NCI-H187 treated with DMSO at 0.1 percent for 48 hours (cell line): ENCODE measurements around the gene HACD2.
A peak's percentile ranks its signal among the peaks of the same experiment; 100 is the strongest.
"Not testable (repeated sequence)": the region's sequence is repeated elsewhere in the genome, so short reads cannot be mapped to it uniquely, and the experiment has no call there.

Experiments used
- DNase-seq: peaks from one replicate; lab custom pipeline; 2025; lab: John Stamatoyannopoulos, UW

HACD2 gene

DNA sequence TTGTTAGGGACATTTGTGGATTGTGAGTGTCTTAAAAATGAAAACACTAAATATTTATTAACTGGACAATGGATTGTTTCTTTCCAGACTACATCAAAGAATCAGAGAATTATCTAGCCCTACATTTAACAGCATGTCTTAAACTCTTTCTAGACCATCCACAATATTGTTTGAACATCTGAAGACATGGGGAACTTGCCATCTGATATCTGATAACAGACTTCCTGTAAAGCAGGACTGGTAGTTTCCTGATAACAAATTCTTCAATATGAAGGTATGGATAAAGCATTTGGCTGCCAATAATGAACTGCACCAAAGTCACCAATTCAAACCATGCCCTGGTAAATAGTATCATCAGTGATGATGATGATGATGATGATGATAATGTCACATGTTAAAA, 26.2 kb upstream of the HACD2 start:
- no peak for DNase-seq

DNA sequence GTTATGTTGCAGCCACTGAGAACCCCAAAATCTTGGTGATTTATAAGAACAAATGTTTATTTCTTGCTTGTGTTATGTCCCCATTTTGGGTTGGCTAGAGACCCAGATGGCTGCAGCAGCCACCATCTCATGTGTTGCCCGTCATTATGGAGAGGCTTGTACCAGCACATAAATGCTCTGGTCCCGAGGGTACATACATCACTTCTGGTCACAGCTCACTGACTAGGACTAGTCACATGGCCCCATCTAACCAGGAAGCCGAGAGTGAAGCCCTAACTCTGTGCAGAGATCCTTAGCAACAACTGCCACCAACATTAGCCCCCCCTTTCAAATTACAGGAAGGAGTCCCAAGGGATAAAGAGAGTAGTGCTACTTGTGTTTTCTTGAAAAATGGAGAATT, 25.5 kb upstream of the HACD2 start:
- DNase-seq: peak; percentile 90

DNA sequence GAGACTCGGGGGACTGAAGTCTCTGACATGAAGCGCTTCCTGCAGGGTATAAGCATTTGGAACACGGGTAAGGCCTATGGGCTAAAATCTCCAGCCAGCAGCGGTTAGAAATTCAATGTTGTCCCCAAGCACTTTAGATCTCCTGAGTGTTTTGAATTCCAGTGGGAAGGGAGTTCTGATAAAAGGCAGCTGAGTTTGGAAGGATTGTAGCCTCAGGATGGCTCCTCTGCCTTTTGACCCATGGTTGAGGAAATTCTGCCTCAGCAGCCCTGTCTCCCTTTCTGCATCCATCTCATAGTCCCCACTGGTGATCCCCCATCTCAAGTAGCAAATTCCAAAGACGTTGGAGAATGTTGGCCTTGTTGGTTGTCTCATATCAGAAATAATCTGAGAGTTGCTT, 24.2 kb upstream of the HACD2 start:
- no peak for DNase-seq

DNA sequence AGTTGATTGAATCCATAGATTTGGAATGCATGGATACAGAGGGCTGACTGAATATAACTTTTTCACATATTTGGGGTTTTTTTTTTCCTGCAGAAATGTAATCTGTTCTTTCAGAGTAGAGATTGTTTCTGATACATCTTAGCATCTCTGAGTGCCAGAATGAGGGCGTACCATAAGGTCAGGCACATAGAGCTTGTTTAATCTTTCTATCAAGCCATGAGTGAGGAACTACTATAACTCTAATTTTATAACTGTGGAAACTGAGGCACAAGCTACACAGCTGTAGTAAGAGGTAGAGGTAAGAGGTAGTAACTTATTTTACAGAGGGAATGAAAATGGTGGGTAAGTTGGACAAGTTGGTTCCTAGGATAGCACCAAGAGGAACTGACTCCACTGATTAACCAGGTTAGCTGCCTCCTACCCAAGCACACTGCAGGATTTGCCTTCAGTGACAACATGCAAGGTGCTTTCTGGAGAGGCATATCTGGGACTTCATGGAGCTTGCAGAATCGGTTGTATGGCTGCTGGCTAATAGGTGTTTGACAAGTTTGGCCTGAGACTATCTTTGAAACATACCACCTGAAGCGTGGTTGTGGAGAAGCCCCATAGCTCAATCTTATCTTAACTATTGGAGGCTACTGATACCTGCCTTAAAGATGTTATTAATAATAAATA, 23.5 kb upstream of the HACD2 start:
- no peak for DNase-seq

DNA sequence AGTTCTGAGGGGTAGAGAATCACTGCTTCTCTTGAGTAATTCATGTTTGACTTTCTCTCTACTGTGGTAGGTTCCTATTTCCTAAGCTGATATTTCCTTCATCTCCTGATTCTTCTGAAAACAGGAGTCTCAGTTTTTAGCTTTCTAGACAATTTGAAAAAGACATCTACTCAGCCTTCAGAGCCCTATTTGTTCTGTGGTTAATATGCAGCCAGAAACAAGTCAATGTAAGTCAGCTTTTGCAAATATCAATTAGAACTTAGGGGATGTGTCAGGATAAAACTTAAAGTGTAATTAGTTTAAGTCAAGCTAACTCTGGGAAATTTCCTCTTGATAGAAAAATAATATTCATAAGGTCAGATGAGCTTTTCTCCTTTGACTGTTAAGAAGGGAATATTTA, 21.7 kb upstream of the HACD2 start:
- no peak for DNase-seq

DNA sequence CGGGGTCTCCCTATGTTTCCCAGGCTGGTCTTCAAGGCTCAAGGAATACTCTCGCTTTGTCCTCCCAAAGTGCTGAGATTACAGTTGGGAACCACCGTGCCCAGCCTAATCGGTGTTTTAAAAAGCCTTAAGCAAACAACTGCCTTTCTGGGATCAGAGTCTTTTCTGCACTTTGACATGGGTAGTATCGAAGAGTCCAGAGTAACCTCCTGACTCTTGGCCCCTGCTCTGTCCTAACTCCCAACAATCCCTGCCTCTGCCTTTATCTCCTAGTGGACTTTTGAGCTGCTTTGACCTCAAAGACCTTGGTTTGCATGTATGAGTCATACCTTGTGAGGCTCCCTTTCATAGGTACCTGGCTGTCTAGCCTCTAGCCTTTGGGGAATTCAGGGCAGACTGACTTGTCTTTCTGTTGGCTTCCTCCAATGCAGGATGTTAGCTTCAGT, 21.0 kb upstream of the HACD2 start:
- no peak for DNase-seq

DNA sequence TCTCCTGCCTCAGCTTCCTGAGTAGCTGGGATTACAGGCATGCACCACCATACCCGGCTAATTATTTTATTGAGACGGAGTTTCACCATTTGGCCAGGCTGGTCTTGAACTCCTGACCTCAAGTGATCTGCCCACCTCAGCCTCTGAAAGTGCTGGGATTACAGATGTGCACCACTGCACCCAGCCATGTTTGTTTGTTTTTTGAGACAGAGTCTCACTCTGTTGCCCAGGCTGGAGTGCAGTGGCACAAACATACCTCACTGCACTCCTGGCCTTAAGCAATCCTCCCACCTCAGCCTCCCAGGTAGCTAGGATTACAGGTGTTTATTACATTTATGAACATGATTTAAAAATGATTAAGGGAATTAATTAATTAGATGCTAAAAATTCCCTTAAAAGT, 18.3 kb upstream of the HACD2 start:
- not testable (repeated sequence) for DNase-seq

DNA sequence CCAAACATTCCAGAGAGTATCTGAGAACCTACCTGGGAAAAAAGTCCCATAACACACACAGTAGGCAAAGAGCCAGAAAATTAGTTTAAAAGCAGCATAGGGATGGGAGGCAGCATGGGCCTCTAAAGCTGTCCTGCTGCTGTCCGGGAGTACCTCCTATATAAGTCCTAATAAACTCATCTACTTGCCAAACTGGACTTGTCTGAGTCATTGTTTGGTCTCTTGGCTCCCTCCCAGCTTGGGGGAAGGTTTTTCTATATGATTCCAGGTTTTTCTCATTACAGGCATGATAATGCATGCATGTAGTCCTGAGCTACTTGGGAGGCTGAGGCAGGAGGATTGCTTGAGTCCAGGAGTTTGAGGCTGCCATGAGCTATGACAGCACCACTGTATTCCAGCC, 17.5 kb upstream of the HACD2 start:
- DNase-seq: no peak

DNA sequence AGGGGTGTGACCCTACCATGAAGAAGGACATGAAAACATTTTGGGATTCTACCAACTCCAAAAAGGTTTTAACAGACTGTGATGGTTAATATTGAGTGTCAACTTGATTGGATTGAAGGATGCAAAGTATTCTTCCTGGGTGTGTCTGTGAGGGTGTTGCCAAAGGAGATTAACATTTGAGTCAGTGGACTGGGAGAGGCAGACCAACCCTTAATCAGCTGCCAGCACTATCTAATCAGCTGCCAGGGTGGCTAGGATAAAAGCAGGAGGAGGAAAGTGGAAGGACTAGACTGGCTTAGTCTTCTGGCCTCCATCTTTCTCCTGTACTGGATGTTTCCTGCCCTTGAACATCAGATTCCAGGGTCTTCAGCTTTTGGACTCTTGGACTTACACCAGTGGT, 16.0 kb upstream of the HACD2 start:
- DNase-seq: not testable (repeated sequence)

DNA sequence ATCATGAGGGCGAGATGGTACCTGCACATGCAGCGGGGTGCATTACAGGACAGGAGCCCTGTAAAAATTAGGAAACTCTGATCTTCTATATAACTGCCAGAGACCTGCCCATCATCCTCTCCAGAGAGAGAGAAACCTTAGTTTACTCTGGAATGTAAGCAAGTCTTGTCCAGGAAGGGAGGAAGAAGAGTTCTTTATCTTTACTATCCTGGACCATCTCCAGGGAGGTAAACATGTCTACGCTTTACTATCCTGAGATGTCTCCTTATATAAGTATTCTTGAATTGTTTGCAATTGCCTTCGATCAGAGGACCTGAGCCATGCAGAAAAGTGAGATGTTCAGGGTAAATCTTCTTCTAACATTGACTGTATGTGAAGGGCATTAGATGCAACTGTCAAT, 12.7 kb upstream of the HACD2 start:
- DNase-seq: no peak

DNA sequence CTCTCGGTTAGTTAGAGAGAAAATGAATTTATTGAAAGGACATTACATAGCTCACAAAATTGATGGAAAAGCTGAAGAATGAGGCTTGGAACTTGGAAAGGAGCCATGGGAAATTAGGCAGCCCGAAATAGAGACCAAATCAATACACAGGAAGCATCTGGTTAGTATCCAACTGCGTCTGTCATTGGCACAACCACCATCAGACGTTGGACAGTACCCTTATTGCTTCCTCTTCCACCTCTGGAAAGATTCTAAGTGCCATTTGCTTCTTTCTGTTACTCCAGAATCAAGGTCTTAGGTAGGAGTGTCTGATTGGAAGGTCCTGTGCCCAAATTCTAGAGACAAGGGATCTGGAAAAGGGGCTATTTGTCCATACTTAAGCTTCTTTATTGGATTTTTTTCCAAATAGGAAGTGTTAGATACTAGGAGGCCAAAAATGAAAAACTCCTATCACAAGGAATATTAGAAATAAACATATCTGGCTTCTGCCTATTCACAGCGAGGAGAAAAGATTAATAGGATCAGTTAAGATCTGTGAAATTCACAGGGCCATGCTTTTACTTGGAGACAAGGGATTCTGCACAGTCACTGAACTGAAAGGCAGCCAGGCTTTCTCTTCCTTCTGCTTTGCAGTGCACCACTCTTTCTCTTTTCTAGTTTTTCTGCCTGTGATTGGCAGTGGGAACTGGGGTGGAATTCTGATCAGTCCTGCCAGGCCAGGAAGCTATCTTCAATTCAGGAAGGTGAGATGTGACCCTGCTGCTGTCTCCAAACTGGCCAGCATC, 10.7 kb upstream of the HACD2 start:
- DNase-seq: no peak

DNA sequence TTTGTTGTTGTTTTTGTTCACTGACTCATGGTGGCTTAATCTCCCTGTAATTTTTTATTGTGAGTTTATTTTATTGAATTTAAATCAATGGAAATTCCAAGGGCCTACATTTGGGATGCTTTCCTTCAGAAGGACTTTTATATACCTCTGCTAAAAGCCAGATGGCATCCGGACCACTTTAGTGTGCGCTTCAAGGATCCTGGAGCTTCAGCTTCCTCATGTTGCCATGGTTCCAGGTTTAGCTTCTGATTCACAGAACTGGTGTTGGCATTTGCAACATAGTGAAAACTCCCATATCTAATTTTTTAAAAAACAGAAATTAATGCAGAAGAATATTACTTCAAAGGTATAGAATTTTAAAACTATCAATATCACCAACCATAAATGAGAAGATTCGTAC, 8.5 kb upstream of the HACD2 start:
- DNase-seq: no peak

DNA sequence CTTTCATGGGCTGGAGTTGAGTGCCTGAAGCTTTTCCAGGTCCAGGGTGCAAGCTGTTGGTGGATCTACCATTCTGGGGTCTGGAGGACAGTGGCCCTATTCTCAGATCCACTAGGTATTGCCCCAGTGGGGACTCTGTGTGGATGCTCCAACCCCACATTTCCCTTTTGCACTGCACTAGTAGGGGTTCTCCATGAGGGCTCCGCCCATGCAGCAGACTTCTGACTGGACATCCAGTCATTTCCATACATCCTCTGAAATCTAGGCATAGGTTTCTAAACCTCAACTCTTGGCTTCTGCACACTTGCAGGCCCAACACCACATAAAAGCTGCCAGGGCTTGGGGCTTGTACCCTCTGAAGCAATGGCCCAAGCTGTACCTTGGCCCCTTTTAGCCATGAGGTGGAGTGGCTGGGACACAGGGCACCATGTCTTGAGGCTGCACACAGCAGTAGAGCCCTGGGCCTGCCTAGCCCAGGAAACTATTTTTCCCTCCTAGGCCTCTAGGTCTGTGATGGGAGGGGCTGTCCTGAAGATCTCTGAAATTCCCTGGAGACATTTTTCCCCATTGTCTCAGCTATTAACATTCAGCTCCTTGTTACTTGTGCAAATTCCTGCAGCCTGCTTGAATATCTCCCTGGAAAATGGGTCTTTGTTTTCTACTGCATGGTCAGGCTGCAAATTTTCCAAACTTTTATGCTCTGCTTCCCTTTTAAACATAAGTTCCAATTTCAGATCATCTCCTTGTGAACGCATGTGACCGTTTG, 6.0 kb upstream of the HACD2 start:
- no peak for DNase-seq

DNA sequence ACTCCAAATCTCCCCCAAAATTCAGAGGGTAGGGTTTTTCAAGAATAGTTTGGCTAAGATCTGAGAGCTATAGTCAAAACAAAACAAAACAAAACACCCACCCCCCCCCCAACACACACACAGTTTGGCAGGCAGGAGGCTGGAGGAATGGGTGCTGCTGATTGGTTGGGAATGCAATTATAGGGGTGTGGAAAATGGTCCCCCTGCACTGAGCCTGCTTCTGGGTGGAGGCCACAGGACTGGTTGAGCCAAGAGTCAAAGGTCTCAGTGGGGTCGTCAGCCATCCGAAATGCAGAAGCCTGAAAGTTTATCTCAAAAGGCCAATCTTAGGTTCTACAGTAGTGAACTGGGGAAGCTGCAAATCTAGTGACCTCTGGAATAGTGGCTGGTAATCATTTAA, 2.5 kb upstream of the HACD2 start:
- DNase-seq: no peak

DNA sequence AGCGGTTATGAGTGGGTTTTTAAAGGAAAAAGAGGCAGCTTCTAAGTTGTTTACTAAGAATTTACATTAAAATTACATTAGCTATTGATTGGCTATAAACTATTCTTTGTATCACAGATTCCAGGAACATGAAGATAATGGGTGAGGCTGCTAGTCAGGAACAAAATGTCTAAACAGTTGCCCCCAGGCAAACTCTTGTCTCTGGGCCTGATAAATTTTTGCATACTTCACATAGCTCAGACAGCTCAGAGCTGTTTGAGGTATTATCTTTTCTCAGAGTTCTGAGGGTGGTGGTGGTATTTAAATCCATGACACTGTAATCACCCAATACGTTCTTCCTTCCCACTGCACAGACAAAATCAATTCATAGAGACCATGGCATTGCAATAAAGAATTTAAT, 2.1 kb upstream of the HACD2 start:
- no peak for DNase-seq

DNA sequence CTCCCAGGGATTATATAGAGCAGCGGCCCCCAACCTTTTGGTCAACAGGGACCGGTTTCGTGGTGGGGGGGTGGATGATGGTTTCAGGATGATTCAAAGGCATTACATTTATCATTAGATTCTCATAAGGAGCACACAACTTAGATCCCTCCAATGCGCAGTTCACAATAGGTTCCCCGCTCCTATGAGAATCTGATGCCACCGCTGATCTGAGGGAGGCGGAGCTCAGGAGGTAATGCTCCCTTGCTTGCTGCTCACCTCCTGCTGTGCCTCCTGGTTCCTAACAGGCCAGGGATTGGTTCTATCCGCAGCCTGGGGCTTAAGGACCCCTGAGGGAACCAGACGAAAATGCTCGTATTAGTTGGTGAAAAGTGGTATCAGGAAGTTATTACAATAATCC, 1.3 kb upstream of the HACD2 start:
- DNase-seq: no peak

DNA sequence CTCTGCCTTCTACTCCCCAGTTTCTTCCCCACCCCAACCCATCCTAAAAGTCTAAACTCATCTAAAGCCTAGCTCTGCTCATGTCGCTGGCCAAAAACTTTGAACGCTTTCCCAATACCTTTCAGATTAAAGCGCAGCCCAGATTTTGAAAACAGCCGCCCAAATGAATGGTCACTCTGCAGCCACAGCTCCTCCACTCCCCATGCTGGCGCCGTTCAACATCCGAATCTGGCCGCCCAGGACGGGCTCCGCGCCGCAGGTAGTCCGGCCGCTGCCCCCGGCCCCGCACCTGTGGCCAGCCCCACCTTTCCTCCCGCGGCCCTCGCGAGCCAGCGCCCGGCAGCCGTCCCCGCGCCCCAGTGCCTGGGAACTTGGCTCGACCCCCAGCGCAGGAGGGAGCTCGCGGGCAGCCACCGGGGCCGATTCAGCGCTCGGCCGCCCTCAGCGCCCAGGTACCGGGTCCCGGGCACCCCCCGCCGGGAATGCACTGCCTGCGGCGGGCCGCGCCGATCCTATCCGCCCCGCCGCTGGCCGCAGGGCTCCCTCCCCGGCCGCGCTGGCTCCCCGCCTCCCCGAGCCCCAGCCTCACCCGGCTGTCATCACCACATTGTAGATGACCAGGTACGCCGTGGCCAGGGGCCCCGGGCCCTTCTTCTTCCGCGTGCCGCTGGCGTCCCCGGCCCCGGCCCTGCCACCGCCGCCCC, 417 bp downstream of the HACD2 start:
- DNase-seq: no peak

DNA sequence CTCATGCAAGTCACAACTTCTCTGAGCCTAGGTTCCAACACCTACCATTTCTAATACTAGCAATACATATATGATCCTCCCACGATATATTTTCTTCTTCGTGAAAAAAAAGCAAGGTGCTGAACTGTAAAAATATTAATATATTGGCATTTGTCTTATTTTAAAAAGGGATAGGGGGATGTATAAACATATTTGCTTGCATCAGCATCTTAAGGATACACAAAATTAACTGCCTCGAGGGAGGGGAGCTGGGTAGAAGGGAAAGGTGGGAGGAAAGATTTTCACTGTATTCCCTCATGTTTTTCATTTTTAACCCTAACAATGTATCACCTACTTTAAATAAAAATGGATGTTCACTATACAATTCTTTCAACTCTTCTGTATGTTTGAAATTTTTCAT, 1.3 kb downstream of the HACD2 start:
- DNase-seq: no peak

DNA sequence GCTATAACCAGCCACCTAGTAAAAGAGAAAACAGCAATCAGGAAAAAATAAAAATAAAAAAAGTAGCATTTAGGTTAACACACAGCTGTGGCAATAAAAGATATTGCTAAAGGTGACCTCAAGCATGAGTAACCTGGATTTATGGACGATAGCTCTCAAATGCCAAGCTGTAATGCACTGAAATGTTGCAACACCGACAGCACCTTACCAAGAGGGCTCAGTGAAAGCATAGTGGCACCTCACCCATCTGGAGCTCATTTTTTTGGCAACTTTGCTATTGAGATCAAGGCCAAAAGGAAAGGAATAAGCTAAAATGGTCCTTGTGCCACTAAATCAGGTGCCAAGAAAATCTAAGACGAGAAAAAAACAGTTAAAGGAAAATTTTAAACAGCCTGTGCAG, 2.5 kb downstream of the HACD2 start:
- DNase-seq: no peak

DNA sequence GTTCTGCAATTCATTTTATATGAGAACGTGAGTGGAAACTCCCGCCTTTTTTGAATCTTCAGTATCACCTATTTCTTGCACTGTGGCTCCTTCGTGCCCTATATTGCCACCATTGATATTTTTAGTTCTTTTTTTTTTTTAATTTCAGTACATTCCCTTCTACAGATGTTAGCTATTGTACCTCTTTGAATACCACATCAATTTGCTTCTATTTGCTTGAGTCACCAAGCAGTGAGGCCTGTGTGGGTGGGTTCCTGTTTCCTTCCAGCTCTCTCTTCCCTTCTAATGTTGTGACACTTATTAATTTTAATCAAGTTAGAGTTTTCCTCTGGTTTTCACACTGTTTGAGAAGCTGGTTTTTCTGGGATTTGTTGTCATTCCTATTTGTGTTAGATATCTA, 8.7 kb downstream of the HACD2 start:
- DNase-seq: no peak

DNA sequence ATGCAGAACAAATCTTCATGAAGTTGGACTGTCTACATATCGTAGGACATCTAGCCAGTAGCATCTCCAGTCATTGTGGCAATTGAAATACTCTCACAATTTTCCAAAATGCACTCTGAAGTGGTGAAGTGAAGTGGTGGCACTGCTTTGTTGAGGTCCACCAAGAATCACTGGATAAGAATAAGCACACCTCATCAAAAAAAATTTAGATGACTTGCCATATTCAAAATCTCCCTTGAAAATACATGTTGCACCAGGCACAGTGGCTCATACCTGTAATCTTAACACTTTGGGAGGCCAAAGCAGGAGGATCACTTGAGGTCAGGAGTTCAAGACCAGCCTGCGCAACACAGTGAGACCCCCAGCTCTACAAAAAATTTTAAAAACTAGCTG, 12.9 kb downstream of the HACD2 start:
- DNase-seq: no peak

DNA sequence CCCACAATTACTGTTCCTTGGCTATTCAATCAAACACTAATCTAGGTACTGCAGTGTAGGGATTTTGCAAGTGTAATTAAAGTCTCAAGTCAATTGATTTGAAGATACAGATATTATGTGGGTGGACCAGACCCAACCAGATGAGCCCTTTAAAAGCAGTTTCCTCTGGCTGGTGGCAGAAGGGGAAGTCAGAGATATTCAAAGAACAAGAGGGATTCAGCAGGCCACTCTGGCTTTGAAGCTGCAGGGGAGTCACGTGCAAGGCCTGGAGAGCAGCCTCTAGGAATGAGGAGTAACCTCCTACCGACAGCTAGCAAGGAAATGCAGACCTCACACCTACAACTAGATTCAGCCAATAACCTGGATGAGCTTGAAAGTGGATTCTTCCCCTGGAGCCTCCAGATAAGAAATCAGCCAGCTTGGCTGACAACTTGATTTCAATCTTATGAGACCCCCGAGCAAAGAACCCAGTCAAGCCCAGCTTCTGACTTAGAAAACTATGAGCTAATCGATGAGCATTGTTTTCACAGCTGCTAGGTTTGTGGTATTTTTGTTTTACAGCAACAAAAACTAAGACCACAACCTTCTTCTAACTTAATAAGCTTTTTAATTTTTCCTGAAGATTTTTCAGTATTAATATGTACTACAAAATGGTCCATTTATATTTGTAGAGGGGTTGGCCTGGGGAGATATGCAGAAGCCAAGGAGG, 13.4 kb downstream of the HACD2 start:
- DNase-seq: no peak
